SK-N-SH treated with all-trans-retinoic acid at 6 μM for 48 hours (cell line): ENCODE data around the gene LEP.

Source experiments
- ATAC-seq: fragments of 200-7000 bp; cut with Tn5 transposase; 3 replicates; pipeline ENCODE4 v1.9.1; 2020; ENCODE audit warnings: mild to moderate bottlenecking, moderate library complexity
- ARNTL ChIP-seq: fragments of 450-650 bp; formaldehyde crosslinking; IDR thresholded peaks from 2 replicates; pipeline ENCODE4 v1.5.0; 2020; ENCODE audit warnings: low read depth, mild to moderate bottlenecking, moderate library complexity, borderline replicate concordance
- BACH2 ChIP-seq: fragments of 250-450 bp; sonication (Bioruptor Pico); IDR thresholded peaks from 2 replicates; pipeline ENCODE4 v1.9.0; 2021; ENCODE audit warnings: mild to moderate bottlenecking, borderline replicate concordance
- CSDC2 ChIP-seq: fragments of 250-450 bp; sonication (Bioruptor Pico); IDR thresholded peaks from 2 replicates; pipeline ENCODE4 v1.5.0; 2020; ENCODE audit warnings: mild to moderate bottlenecking, moderate library complexity
- ESRRG ChIP-seq: fragments of 250-450 bp; sonication (Bioruptor Pico); IDR thresholded peaks from 2 replicates; pipeline ENCODE4 v1.6.1; 2021; ENCODE audit warnings: mild to moderate bottlenecking
- GLIS3 ChIP-seq: fragments of 250-450 bp; sonication (Bioruptor Pico); IDR thresholded peaks from 2 replicates; pipeline ENCODE4 v1.5.0; 2020; ENCODE audit warnings: mild to moderate bottlenecking, moderate library complexity
- ISL1 ChIP-seq: fragments of 250-450 bp; sonication (Bioruptor Pico); IDR thresholded peaks from 2 replicates; pipeline ENCODE4 v2.1.2; 2022; ENCODE audit warnings: mild to moderate bottlenecking, moderate library complexity
- OSR1 ChIP-seq: fragments of 250-450 bp; sonication (Bioruptor Pico); IDR thresholded peaks from 2 replicates; pipeline ENCODE4 v1.8.0; 2022; ENCODE audit warnings: moderate library complexity, mild to moderate bottlenecking, inconsistent platforms
- PPARA ChIP-seq: fragments of 250-450 bp; sonication (Bioruptor Pico); IDR thresholded peaks from 2 replicates; pipeline ENCODE4 v1.5.0; 2020; ENCODE audit warnings: mild to moderate bottlenecking, borderline replicate concordance
- RARB ChIP-seq: fragments of 250-450 bp; sonication (Bioruptor Pico); IDR thresholded peaks from 2 replicates; pipeline ENCODE4 v1.8.0; 2021; ENCODE audit warnings: mild to moderate bottlenecking, moderate library complexity
- SNAI2 ChIP-seq: fragments of 250-450 bp; sonication (Bioruptor Pico); IDR thresholded peaks from 2 replicates; pipeline ENCODE4 v1.5.0; 2020; ENCODE audit warnings: mild to moderate bottlenecking, moderate library complexity
- TCF4 ChIP-seq: fragments of 250-450 bp; sonication (Bioruptor Pico); IDR thresholded peaks from 2 replicates; pipeline ENCODE4 v1.8.0; 2021; ENCODE audit warnings: mild to moderate bottlenecking, moderate library complexity, borderline replicate concordance
- TOX ChIP-seq: fragments of 250-450 bp; sonication (Bioruptor Pico); IDR thresholded peaks from 2 replicates; pipeline ENCODE4 v1.8.0; 2021; ENCODE audit warnings: mild to moderate bottlenecking, moderate library complexity, borderline replicate concordance
- ZC3H10 ChIP-seq: fragments of 250-450 bp; sonication (Bioruptor Pico); IDR thresholded peaks from 2 replicates; pipeline ENCODE4 v1.5.1; 2021; ENCODE audit warnings: mild to moderate bottlenecking, moderate library complexity
- ZFP3 ChIP-seq: fragments of 250-450 bp; sonication (Bioruptor Pico); IDR thresholded peaks from 2 replicates; pipeline ENCODE4 v1.5.0; 2020; ENCODE audit warnings: mild to moderate bottlenecking, moderate library complexity
- ZFP30 ChIP-seq: fragments of 450-650 bp; formaldehyde crosslinking; IDR thresholded peaks from 2 replicates; pipeline ENCODE4 v1.5.0; 2022; ENCODE audit warnings: mild to moderate bottlenecking, moderate library complexity
- ZNF8 ChIP-seq: fragments of 450-650 bp; formaldehyde crosslinking; IDR thresholded peaks from 2 replicates; pipeline ENCODE4 v1.5.0; 2020; ENCODE audit warnings: mild to moderate bottlenecking, moderate library complexity
- TF ChIP-seq, protein P1 (sequence below): fragments of 250-450 bp; sonication (Bioruptor Pico); IDR thresholded peaks from 2 replicates; pipeline ENCODE4 v1.5.1; 2020; ENCODE audit warnings: low read depth, mild to moderate bottlenecking, moderate library complexity
- TF ChIP-seq, protein P2 (sequence below): fragments of 250-450 bp; sonication (Bioruptor Pico); IDR thresholded peaks from 2 replicates; pipeline ENCODE4 v1.5.1; 2021; ENCODE audit warnings: mild to moderate bottlenecking, moderate library complexity
- TF ChIP-seq, protein P3 (sequence below): fragments of 250-450 bp; sonication (Bioruptor Pico); IDR thresholded peaks from 2 replicates; pipeline ENCODE4 v1.5.0; 2020; ENCODE audit warnings: mild to moderate bottlenecking, moderate library complexity
- TF ChIP-seq, protein P4 (sequence below): fragments of 250-450 bp; sonication (Bioruptor Pico); IDR thresholded peaks from 2 replicates; pipeline ENCODE4 v1.8.0; 2021; ENCODE audit warnings: low read depth, mild to moderate bottlenecking, moderate library complexity, borderline replicate concordance
- TF ChIP-seq, protein P5 (sequence below): fragments of 250-450 bp; sonication (Bioruptor Pico); IDR thresholded peaks from 2 replicates; pipeline ENCODE4 v1.8.0; 2020; ENCODE audit warnings: mild to moderate bottlenecking, moderate library complexity, borderline replicate concordance

The LEP gene

DNA sequence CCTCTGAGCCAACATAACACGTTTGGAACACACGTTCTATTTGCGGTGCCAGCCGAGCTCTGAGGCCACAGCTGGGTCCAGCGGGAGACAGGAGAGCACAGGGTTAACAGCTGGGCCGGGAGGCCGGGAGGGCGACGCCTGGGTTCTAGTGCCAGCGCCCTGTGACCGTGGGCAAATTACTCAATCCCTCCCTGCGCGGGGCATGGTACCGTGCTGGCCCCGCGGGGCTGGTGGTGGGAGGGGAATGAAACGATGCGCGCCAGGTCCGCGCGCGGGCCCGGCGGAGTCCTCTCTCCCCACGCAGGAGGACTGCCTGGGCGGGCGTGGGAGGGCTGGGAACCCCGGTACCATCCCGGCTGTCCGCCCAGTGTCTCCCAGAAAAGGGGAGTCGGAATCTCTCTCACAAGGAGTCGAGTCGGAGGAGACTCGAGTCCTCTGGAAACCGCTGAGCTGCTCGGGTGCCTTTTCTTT, 30.4 kb downstream of the LEP start:
- TF ChIP-seq PPARA (CRISPR knock-in tag) (no peak), SNAI2 (CRISPR knock-in tag) (no peak), ZC3H10 (CRISPR knock-in tag) (no peak), BACH2 (CRISPR knock-in tag) (no peak), RARB (CRISPR knock-in tag) (no peak), TOX (CRISPR knock-in tag) (no peak), GLIS3 (CRISPR knock-in tag) (no peak), ZFP30 (CRISPR knock-in tag) (no peak), ISL1 (CRISPR knock-in tag) (no peak), ZFP3 (CRISPR knock-in tag) (no peak), ZNF8 (CRISPR knock-in tag) (no peak), OSR1 (CRISPR knock-in tag) (no peak), CSDC2 (no peak), ESRRG (no peak)
- TF ChIP-seq, protein P1, sequence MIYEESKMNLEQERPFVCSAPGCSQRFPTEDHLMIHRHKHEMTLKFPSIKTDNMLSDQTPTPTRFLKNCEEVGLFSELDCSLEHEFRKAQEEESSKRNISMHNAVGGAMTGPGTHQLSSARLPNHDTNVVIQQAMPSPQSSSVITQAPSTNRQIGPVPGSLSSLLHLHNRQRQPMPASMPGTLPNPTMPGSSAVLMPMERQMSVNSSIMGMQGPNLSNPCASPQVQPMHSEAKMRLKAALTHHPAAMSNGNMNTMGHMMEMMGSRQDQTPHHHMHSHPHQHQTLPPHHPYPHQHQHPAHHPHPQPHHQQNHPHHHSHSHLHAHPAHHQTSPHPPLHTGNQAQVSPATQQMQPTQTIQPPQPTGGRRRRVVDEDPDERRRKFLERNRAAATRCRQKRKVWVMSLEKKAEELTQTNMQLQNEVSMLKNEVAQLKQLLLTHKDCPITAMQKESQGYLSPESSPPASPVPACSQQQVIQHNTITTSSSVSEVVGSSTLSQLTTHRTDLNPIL (CRISPR knock-in tag): no peak
- TF ChIP-seq, protein P2, sequence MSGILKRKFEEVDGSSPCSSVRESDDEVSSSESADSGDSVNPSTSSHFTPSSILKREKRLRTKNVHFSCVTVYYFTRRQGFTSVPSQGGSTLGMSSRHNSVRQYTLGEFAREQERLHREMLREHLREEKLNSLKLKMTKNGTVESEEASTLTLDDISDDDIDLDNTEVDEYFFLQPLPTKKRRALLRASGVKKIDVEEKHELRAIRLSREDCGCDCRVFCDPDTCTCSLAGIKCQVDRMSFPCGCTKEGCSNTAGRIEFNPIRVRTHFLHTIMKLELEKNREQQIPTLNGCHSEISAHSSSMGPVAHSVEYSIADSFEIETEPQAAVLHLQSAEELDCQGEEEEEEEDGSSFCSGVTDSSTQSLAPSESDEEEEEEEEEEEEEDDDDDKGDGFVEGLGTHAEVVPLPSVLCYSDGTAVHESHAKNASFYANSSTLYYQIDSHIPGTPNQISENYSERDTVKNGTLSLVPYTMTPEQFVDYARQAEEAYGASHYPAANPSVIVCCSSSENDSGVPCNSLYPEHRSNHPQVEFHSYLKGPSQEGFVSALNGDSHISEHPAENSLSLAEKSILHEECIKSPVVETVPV (CRISPR knock-in tag): no peak
- TF ChIP-seq, protein P3, sequence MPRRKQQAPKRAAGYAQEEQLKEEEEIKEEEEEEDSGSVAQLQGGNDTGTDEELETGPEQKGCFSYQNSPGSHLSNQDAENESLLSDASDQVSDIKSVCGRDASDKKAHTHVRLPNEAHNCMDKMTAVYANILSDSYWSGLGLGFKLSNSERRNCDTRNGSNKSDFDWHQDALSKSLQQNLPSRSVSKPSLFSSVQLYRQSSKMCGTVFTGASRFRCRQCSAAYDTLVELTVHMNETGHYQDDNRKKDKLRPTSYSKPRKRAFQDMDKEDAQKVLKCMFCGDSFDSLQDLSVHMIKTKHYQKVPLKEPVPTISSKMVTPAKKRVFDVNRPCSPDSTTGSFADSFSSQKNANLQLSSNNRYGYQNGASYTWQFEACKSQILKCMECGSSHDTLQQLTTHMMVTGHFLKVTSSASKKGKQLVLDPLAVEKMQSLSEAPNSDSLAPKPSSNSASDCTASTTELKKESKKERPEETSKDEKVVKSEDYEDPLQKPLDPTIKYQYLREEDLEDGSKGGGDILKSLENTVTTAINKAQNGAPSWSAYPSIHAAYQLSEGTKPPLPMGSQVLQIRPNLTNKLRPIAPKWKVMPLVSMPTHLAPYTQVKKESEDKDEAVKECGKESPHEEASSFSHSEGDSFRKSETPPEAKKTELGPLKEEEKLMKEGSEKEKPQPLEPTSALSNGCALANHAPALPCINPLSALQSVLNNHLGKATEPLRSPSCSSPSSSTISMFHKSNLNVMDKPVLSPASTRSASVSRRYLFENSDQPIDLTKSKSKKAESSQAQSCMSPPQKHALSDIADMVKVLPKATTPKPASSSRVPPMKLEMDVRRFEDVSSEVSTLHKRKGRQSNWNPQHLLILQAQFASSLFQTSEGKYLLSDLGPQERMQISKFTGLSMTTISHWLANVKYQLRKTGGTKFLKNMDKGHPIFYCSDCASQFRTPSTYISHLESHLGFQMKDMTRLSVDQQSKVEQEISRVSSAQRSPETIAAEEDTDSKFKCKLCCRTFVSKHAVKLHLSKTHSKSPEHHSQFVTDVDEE (CRISPR knock-in tag): no peak
- TF ChIP-seq, protein P4, sequence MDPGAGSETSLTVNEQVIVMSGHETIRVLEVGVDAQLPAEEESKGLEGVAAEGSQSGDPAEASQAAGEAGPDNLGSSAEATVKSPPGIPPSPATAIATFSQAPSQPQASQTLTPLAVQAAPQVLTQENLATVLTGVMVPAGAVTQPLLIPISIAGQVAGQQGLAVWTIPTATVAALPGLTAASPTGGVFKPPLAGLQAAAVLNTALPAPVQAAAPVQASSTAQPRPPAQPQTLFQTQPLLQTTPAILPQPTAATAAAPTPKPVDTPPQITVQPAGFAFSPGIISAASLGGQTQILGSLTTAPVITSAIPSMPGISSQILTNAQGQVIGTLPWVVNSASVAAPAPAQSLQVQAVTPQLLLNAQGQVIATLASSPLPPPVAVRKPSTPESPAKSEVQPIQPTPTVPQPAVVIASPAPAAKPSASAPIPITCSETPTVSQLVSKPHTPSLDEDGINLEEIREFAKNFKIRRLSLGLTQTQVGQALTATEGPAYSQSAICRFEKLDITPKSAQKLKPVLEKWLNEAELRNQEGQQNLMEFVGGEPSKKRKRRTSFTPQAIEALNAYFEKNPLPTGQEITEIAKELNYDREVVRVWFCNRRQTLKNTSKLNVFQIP (CRISPR knock-in tag): no peak
- no peak for ATAC-seq

DNA sequence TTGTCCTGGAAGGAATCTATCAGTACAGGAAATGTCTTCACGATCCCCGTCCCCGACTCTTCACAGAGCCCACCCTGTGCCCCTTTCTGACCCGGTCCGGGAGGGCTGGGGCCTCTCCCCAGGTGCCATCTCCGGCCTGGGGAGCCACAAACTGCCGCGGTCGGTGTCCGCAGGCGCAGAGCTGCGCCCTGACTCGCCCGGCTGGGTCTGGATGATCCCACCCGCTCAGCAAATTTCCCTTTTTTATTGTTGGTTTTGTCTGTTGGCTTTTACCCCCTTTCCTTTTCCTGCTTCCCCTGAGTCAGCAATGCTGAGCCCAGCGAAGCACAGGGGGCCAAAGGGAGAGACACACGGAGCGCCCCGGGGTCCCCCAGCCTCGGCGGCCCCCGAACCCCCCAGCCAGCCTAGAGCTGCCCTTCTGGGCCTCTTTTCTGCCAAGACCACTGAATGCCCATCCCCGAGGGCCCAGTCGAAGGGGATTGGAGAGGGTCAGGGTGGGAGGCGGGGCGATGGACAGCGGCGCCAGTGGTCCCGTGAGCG, 30.9 kb downstream of the LEP start:
- ATAC-seq: no peak
- no peak for TF ChIP-seq BACH2 (CRISPR knock-in tag)

DNA sequence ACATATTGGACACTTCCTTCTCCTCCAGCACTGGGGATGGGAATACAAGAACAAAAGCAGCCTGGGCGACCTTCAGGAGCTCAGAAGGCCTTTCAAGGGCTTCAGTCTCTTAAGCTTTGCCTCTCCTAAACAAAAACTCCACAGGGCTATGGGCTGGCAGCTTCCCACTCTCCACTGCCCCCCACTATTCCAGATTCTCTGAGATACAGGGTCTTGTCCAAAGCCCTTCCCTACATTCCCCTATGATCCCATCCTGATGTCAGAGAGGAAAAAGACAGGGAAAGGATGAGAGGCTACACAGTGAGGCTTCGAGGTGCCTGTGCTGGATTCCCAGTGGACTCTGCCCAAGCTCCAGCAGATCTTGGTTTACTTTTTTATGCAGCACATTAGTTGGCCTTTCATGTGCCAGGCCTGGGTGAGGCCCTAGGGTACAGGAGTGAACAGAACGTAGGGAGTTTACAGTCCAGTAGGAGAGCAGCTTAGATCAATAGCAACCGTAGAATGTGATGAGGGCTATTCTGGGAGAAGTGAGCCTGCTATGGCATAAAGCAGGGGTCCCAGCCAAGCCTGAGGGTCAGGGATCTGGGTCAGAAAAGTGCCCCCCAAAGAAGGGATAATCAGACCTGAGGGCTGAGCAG, 33.3 kb downstream of the LEP start:
- TF ChIP-seq TCF4 (CRISPR knock-in tag): no peak
- TF ChIP-seq SNAI2 (CRISPR knock-in tag): no peak
- TF ChIP-seq ISL1 (CRISPR knock-in tag): no peak
- ATAC-seq: no peak; the same call in 2 of the 3 replicates

DNA sequence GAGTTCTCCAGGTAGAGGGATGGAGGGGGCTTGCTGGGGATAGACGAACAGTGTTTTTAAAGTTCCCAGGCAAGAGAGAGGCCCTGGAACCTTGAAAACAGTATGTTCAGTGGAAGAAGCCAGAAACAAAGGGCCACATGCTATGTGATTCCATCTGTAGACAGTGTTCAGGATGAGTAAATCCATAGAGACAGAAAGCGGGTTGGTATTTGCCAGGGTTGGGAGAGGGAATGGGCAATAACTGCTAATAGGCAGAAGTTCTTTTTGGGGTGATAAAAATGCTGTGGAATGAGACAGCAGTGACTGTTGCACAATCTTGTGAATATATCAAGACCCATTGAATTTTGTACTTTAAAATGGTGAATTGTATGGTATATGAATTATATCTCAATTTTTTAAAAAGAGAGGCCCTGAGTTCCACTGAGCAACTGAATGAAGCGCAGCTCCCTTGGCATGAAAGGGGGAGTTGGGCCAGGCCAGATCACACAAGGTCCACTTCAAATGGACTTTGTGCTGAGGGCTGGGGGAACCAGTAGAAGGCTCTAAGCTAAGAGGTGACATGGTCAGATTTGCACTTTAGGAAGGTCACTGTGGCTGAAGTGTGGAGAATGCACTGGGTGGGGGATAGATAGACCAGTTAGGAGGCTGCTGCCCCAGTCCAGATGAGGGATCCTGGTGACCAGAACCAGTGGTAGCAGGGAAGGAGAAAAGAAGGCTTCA, 34.0 kb downstream of the LEP start:
- ATAC-seq: no peak
- TF ChIP-seq, protein P5, sequence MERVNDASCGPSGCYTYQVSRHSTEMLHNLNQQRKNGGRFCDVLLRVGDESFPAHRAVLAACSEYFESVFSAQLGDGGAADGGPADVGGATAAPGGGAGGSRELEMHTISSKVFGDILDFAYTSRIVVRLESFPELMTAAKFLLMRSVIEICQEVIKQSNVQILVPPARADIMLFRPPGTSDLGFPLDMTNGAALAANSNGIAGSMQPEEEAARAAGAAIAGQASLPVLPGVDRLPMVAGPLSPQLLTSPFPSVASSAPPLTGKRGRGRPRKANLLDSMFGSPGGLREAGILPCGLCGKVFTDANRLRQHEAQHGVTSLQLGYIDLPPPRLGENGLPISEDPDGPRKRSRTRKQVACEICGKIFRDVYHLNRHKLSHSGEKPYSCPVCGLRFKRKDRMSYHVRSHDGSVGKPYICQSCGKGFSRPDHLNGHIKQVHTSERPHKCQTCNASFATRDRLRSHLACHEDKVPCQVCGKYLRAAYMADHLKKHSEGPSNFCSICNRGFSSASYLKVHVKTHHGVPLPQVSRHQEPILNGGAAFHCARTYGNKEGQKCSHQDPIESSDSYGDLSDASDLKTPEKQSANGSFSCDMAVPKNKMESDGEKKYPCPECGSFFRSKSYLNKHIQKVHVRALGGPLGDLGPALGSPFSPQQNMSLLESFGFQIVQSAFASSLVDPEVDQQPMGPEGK (CRISPR knock-in tag): no peak
- TF ChIP-seq ZFP3 (CRISPR knock-in tag) (no peak), SNAI2 (CRISPR knock-in tag) (no peak), ZNF8 (CRISPR knock-in tag) (no peak), ISL1 (CRISPR knock-in tag) (no peak), GLIS3 (CRISPR knock-in tag) (no peak), RARB (CRISPR knock-in tag) (no peak), OSR1 (CRISPR knock-in tag) (no peak), ZC3H10 (CRISPR knock-in tag) (no peak), ARNTL (CRISPR knock-in tag) (no peak), ESRRG (no peak)
- TF ChIP-seq, protein P3 (CRISPR knock-in tag): no peak
